Brain pericyte (primary cell): ENCODE data around the gene CST9.
"Not testable (repeated sequence)": the region's sequence is repeated elsewhere in the genome, so short reads cannot be mapped to it uniquely, and the experiment has no call there.

ENCODE experiments used
- DNase-seq: peaks from one replicate; pipeline ENCODE4 v3.0.0-alpha.2; 2012; ENCODE audit warnings: low read depth, low spot score

CST9 gene

GRCh38 chr20:23637282-23638221 is 31.8 kb upstream of the CST9 start, which contains the start of gene CST3:
CST3 (minus strand) TSS chr20:23637955; CDS start chr20:23637862, 93 bp downstream.
- no peak for DNase-seq

GRCh38 chr20:23636908-23637281 is 31.2 kb upstream of the CST9 start:
- DNase-seq, result no peak

GRCh38 chr20:23636182-23636907 is 30.6 kb upstream of the CST9 start:
- no peak for DNase-seq

- not testable (repeated sequence) for DNase-seq
Observed at GRCh38 chr20:23635768-23636090, 30.0 kb upstream of the CST9 start.

- DNase-seq, result no peak
Observed at GRCh38 chr20:23634985-23635767, 29.5 kb upstream of the CST9 start.

GRCh38 chr20:23634044-23634801 is 28.5 kb upstream of the CST9 start:
- DNase-seq, result no peak

- no peak for DNase-seq
Observed at GRCh38 chr20:23632711-23633573, 27.2 kb upstream of the CST9 start.

GRCh38 chr20:23631981-23632710 is 26.4 kb upstream of the CST9 start:
- no peak for DNase-seq

GRCh38 chr20:23631226-23631822 is 25.6 kb upstream of the CST9 start:
- no peak for DNase-seq

GRCh38 chr20:23630392-23630849 is 24.7 kb upstream of the CST9 start:
- no peak for DNase-seq

- DNase-seq, result no peak
Observed at GRCh38 chr20:23629542-23630391, 24.1 kb upstream of the CST9 start.

- DNase-seq, result no peak
Observed at GRCh38 chr20:23629017-23629541, 23.4 kb upstream of the CST9 start.

- no peak for DNase-seq
Observed at GRCh38 chr20:23628402-23629016, 22.8 kb upstream of the CST9 start.

GRCh38 chr20:23627501-23627900 is 21.8 kb upstream of the CST9 start:
- DNase-seq, result no peak

- no peak for DNase-seq
Observed at GRCh38 chr20:23626040-23626620, 20.4 kb upstream of the CST9 start.

GRCh38 chr20:23625236-23625964 is 19.7 kb upstream of the CST9 start:
- no peak for DNase-seq

- no peak for DNase-seq
Observed at GRCh38 chr20:23624324-23624691, 18.6 kb upstream of the CST9 start.
